Right atrium auricular region (tissue), 2 donors: Measurements from ENCODE around the gene CTBP1. TPM values are rescaled to one million over a fixed set of nuclear protein-coding genes. Genes with fewer than 3 reads are reported as not detected.
A peak's percentile ranks its signal among the peaks of the same experiment; 100 is the strongest.

Experiments used
- DNase-seq: peaks from one replicate; pipeline ENCODE4 v3.0.0-alpha.2; 2019; ENCODE audit warnings: low spot score
- H3K27ac ChIP-seq, 2 donors: fragments of 200-600 bp; sonication (generic); 1 replicate in 1 of 2; 2 replicates in 1 of 2; pipeline ENCODE4 v1.5.1; 2016 to 2019
- H3K27me3 ChIP-seq, 2 donors: fragments of 200-600 bp; sonication (generic); one replicate each; pipeline versions ENCODE4 v1.5.1 to v1.6.0; 2017 to 2019
- H3K36me3 ChIP-seq: fragments of 200-600 bp; sonication (generic); one replicate; pipeline ENCODE4 v1.5.1; 2016
- H3K4me1 ChIP-seq, 2 donors: fragments of 200-600 bp; sonication (generic); one replicate each; pipeline versions ENCODE4 v1.5.1 to v1.6.0; 2017 to 2019
- H3K4me3 ChIP-seq, 2 donors: fragments of 200-600 bp; sonication (generic); 1 replicate in 1 of 2; 2 replicates in 1 of 2; pipeline ENCODE4 v1.5.1; 2017 to 2019; ENCODE audit warnings: mild to moderate bottlenecking in 1 of 2, moderate library complexity in 1 of 2
- H3K9me3 ChIP-seq, 2 donors: fragments of 200-600 bp; sonication (generic); one replicate each; pipeline ENCODE4 v1.5.1; 2019
- CTCF ChIP-seq, 2 donors: fragments of 200-600 bp; sonication (generic); IDR thresholded peaks; one replicate each; pipeline ENCODE4 v1.5.1; 2019; ENCODE audit warnings: antibody characterized with exemption in 2 of 2
- total RNA-seq, 2 donors: library from RNA; depleted of rRNA; stranded (reverse); fragments of >200 nt; gene quantifications; one replicate each; pipeline ENCODE4 v1.1.0, GENCODE V29; 2016

The CTBP1 gene
- total RNA-seq, 2 donors from 2014 or later = 104 to 140 TPM

GRCh38 chr4:1214101-1215095 is 34.5 kb downstream of the CTBP1 start:
- no peaks in the 10 kb centered on the region for H3K9me3 ChIP-seq
- no peak for DNase-seq
- H3K27me3 ChIP-seq = no peaks in the 10 kb centered on the region
- H3K4me3 ChIP-seq = no peak overlapping the region
- peaks cover 66% of the 10 kb centered on the region for H3K36me3 ChIP-seq
- H3K4me1 ChIP-seq = peaks cover 0 to 70% of the 10 kb centered on the region in 2 donors
- TF ChIP-seq CTCF (IDR thresholded peaks at IDR 0.05) = no peak
- no peak overlapping the region for H3K27ac ChIP-seq

- no peaks in the 10 kb centered on the region for H3K9me3 ChIP-seq
- DNase-seq = no peak
- peaks cover 66% of the 10 kb centered on the region for H3K36me3 ChIP-seq
- peaks cover 0 to 70% of the 10 kb centered on the region in 2 donors for H3K4me1 ChIP-seq
- H3K27me3 ChIP-seq = no peaks in the 10 kb centered on the region
- H3K27ac ChIP-seq = no peak overlapping the region
- TF ChIP-seq CTCF (IDR thresholded peaks at IDR 0.05) = no peak
- H3K4me3 ChIP-seq = no peak overlapping the region
These were observed 35.5 kb downstream of the CTBP1 start for GRCh38 chr4:1213336-1213995.

- Histone ChIP-seq H3K27me3 (no peaks in the 10 kb centered on the region), H3K36me3 (peaks cover 65% of the 10 kb centered on the region), H3K4me3 (no peak overlapping the region), H3K4me1 (peaks cover 0 to 75% of the 10 kb centered on the region in 2 donors), H3K9me3 (no peaks in the 10 kb centered on the region), H3K27ac (no peak overlapping the region)
- no peak for DNase-seq
- TF ChIP-seq CTCF (IDR thresholded peaks at IDR 0.05) = no peak
These were observed 36.2 kb downstream of the CTBP1 start for GRCh38 chr4:1212546-1213335.

GRCh38 chr4:1211891-1212545 is 36.9 kb downstream of the CTBP1 start:
- Histone ChIP-seq H3K4me3 (no peak overlapping the region), H3K9me3 (no peaks in the 10 kb centered on the region), H3K4me1 (peaks cover 0 to 73% of the 10 kb centered on the region in 2 donors), H3K36me3 (peaks cover 58% of the 10 kb centered on the region), H3K27me3 (no peaks in the 10 kb centered on the region), H3K27ac (peak overlapping the region in 1 of 2 donors; percentile 19)
- DNase-seq = no peak
- TF ChIP-seq CTCF (IDR thresholded peaks at IDR 0.05) = no peak

GRCh38 chr4:1211371-1211770 is 37.6 kb downstream of the CTBP1 start:
- no peak for TF ChIP-seq CTCF (IDR thresholded peaks at IDR 0.05)
- H3K9me3 ChIP-seq = no peaks in the 10 kb centered on the region
- peaks cover 52% of the 10 kb centered on the region for H3K36me3 ChIP-seq
- DNase-seq = no peak
- peak overlapping the region in 1 of 2 donors; percentile 48 for H3K27ac ChIP-seq
- H3K4me3 ChIP-seq = no peak overlapping the region
- H3K27me3 ChIP-seq = no peaks in the 10 kb centered on the region
- H3K4me1 ChIP-seq = peaks cover 0 to 66% of the 10 kb centered on the region in 2 donors
